OCI-LY1 (cell line): ENCODE results near the gene NFIX.

Source experiments
- EZH2 ChIP-seq: fragments of 200-600 bp; sonication (generic), shearing (Covaris generic); IDR thresholded peaks from 2 replicates; pipeline ENCODE4 v1.8.0; 2017; ENCODE audit warnings: borderline replicate concordance, mixed run types, mild to moderate bottlenecking, antibody characterized with exemption, low read length, moderate library complexity, mixed read lengths
- TF ChIP-seq, protein P1 (sequence below): fragments of 200-600 bp; sonication (generic), shearing (Covaris generic); IDR thresholded peaks from 2 replicates; pipeline ENCODE4 v1.5.1; 2017; ENCODE audit warnings: mild to moderate bottlenecking, antibody characterized with exemption, low read length, moderate library complexity, mixed read lengths

DNA sequence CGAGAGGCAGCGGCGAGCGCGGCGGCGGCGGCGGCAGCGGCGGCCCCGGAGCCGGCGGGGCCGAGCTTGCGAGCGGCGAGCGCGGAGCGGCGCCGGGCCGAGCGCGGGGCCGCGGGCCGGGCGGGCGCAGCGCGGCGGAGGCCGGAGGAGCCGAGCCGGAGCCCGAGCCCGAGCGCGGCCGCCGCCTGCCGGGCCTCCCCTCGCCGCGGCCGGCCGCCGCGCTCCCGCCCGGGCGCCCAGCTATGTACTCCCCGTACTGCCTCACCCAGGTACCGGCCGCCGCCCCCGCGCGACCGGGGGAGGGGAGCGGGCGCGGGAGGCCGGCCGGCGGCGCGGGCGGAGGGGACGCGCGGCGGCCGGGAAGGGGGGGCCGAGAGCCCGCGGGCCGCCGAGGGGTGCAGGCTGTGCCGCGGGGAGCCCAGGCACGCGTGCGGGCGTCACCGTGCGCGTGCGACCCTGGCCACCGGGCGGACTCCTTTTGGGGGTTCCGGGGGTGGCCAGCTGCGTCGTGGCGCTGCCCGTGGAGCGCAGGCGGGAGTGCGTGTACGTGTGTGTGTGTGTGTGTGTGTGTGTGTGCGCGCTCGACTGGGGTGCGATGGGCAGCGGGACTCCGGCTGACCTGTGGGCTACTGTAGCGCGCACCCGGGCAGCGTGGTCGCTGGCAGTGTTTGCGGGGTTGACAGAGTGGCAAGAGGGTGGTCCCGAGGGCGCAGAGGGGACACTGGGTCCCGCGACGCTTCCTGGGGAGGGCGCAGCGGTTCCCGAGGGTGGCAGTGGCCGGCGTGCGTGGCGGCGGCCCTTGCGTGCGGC, 526 bp downstream of the NFIX start:
- TF ChIP-seq, protein P1, sequence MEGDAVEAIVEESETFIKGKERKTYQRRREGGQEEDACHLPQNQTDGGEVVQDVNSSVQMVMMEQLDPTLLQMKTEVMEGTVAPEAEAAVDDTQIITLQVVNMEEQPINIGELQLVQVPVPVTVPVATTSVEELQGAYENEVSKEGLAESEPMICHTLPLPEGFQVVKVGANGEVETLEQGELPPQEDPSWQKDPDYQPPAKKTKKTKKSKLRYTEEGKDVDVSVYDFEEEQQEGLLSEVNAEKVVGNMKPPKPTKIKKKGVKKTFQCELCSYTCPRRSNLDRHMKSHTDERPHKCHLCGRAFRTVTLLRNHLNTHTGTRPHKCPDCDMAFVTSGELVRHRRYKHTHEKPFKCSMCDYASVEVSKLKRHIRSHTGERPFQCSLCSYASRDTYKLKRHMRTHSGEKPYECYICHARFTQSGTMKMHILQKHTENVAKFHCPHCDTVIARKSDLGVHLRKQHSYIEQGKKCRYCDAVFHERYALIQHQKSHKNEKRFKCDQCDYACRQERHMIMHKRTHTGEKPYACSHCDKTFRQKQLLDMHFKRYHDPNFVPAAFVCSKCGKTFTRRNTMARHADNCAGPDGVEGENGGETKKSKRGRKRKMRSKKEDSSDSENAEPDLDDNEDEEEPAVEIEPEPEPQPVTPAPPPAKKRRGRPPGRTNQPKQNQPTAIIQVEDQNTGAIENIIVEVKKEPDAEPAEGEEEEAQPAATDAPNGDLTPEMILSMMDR, result no peak
- no peak for TF ChIP-seq EZH2
